H9 (cell line): ENCODE data around the gene DPYSL5. TPM values are rescaled to one million over a fixed set of nuclear protein-coding genes. Genes with fewer than 3 reads are reported as not detected.

Experiments used
- DNase-seq: peaks from one replicate; pipeline ENCODE4 v3.0.0-alpha.2; 2017
- H2AFZ ChIP-seq: one replicate; pipeline ENCODE4 v1.6.1; 2013; ENCODE audit warnings: mild to moderate bottlenecking, low read length, control low read depth, moderate library complexity
- H2AK5ac ChIP-seq: 2 replicates; pipeline ENCODE4 v1.6.1; 2013; ENCODE audit warnings: low read length, control low read depth, mixed read lengths; ENCODE audit not compliant: insufficient read length
- H2BK120ac ChIP-seq: one replicate; pipeline ENCODE4 v1.6.1; 2013; ENCODE audit warnings: low read depth, mild to moderate bottlenecking, low read length, control low read depth, inconsistent platforms; ENCODE audit not compliant: poor library complexity, severe bottlenecking
- H2BK12ac ChIP-seq: 2 replicates; pipeline ENCODE4 v1.6.1; 2013; ENCODE audit warnings: low read length, control low read depth, mixed read lengths, low read depth; ENCODE audit not compliant: insufficient read length
- H2BK15ac ChIP-seq: 2 replicates; pipeline ENCODE4 v1.6.1; 2013; ENCODE audit warnings: low read depth, low read length, control low read depth
- H2BK20ac ChIP-seq: one replicate; pipeline ENCODE4 v1.6.1; 2013; ENCODE audit warnings: low read depth, mild to moderate bottlenecking, low read length, control low read depth, inconsistent platforms; ENCODE audit not compliant: poor library complexity, severe bottlenecking
- H2BK5ac ChIP-seq: 2 replicates; pipeline ENCODE4 v1.6.1; 2013; ENCODE audit warnings: low read length, control low read depth, mixed read lengths; ENCODE audit not compliant: insufficient read length
- H3K14ac ChIP-seq: 2 replicates; pipeline ENCODE4 v1.6.1; 2013; ENCODE audit warnings: low read length, control low read depth; ENCODE audit not compliant: insufficient read depth
- H3K18ac ChIP-seq: 2 replicates; pipeline ENCODE4 v1.6.1; 2013; ENCODE audit warnings: low read depth, mild to moderate bottlenecking, mixed read lengths, low read length, control low read depth; ENCODE audit not compliant: insufficient read length
- H3K23ac ChIP-seq: 2 replicates; pipeline ENCODE4 v1.6.1; 2013; ENCODE audit warnings: low read length, control low read depth, mixed read lengths, low read depth; ENCODE audit not compliant: insufficient read length
- H3K23me2 ChIP-seq: 2 replicates; pipeline ENCODE4 v1.6.1; 2013; ENCODE audit warnings: low read depth, mild to moderate bottlenecking, mixed read lengths, low read length, control low read depth; ENCODE audit not compliant: insufficient read length, poor library complexity, severe bottlenecking
- H3K27ac ChIP-seq: 2 replicates; pipeline ENCODE4 v1.5.1; 2013; ENCODE audit warnings: low read length, control low read depth, mixed read lengths, low read depth; ENCODE audit not compliant: insufficient read length
- H3K27me3 ChIP-seq: 2 replicates; pipeline ENCODE4 v1.6.1; 2013; ENCODE audit warnings: low read length, control low read depth, inconsistent platforms; ENCODE audit not compliant: insufficient read depth
- H3K4ac ChIP-seq: 2 replicates; pipeline ENCODE4 v1.6.1; 2013; ENCODE audit warnings: low read depth, mild to moderate bottlenecking, control low read depth, inconsistent platforms, low read length, moderate library complexity
- H3K4me1 ChIP-seq: 2 replicates; pipeline ENCODE4 v1.6.1; 2013; ENCODE audit warnings: low read length, control low read depth, inconsistent platforms; ENCODE audit not compliant: insufficient read depth
- H3K4me2 ChIP-seq: 2 replicates; pipeline ENCODE4 v1.6.1; 2013; ENCODE audit warnings: low read length, control low read depth, mixed read lengths; ENCODE audit not compliant: insufficient read length, insufficient read depth
- H3K56ac ChIP-seq: 2 replicates; pipeline ENCODE4 v1.6.1; 2013; ENCODE audit warnings: low read depth, mild to moderate bottlenecking, mixed read lengths, low read length, control low read depth; ENCODE audit not compliant: insufficient read length
- H3K79me1 ChIP-seq: 2 replicates; pipeline ENCODE4 v1.6.1; 2013; ENCODE audit warnings: low read depth, mild to moderate bottlenecking, moderate library complexity, low read length, control low read depth, inconsistent platforms; ENCODE audit not compliant: insufficient read depth, poor library complexity, severe bottlenecking
- H3K79me2 ChIP-seq: 2 replicates; pipeline ENCODE4 v1.6.1; 2013; ENCODE audit warnings: low read length, control low read depth, inconsistent platforms; ENCODE audit not compliant: insufficient read depth
- H3K9ac ChIP-seq: 2 replicates; pipeline ENCODE4 v1.6.1; 2013; ENCODE audit warnings: low read length, control low read depth, mixed read lengths; ENCODE audit not compliant: insufficient read length; ENCODE audit errors: extremely low read depth
- H3K9me3 ChIP-seq: one replicate; pipeline ENCODE4 v1.6.1; 2013; ENCODE audit warnings: low read depth, low read length, inconsistent platforms; ENCODE audit not compliant: control insufficient read depth
- H3T11ph ChIP-seq: one replicate; pipeline ENCODE4 v1.6.1; 2013; ENCODE audit warnings: mild to moderate bottlenecking, low read length, control low read depth, inconsistent platforms
- H4K20me1 ChIP-seq: one replicate; pipeline ENCODE4 v1.6.1; 2013; ENCODE audit not compliant: control insufficient read depth, insufficient read length, insufficient read depth
- H4K5ac ChIP-seq: 2 replicates; pipeline ENCODE4 v1.6.1; 2013; ENCODE audit warnings: low read depth, mild to moderate bottlenecking, mixed read lengths, low read length, control low read depth; ENCODE audit not compliant: insufficient read length
- H4K8ac ChIP-seq: replicated peaks from 2 replicates; pipeline ENCODE4 v1.6.1; 2013; ENCODE audit warnings: low read length, control low read depth, mixed read lengths, low read depth; ENCODE audit not compliant: insufficient read length
- H4K91ac ChIP-seq: 2 replicates; pipeline ENCODE4 v1.6.1; 2013; ENCODE audit warnings: low read depth, mild to moderate bottlenecking, moderate library complexity, mixed read lengths, low read length, control low read depth; ENCODE audit not compliant: insufficient read length
- H3K27ac Mint-ChIP-seq, 3 experiments: 2 replicates in 2 of 3; 3 replicates in 1 of 3; pipeline ENCODE4 v1.8.0; 2020 to 2021; ENCODE audit warnings: mixed read lengths in 3 of 3, mild to moderate bottlenecking in 1 of 3, moderate library complexity in 1 of 3
- H3K27me3 Mint-ChIP-seq: 2 replicates; pipeline ENCODE4 v1.8.0; 2021; ENCODE audit warnings: low read depth, mild to moderate bottlenecking, moderate library complexity, mixed read lengths
- H3K36me3 Mint-ChIP-seq, 3 experiments: 2 replicates in 2 of 3; 3 replicates in 1 of 3; pipeline ENCODE4 v1.8.0; 2020 to 2021; ENCODE audit warnings: low read depth in 3 of 3, mixed read lengths in 3 of 3; ENCODE audit not compliant: insufficient read depth in 1 of 3
- H3K4me1 Mint-ChIP-seq, 2 experiments: 2 replicates each; pipeline ENCODE4 v1.8.0; 2020; ENCODE audit warnings: mixed read lengths in 2 of 2
- H3K4me3 Mint-ChIP-seq, 2 experiments: 2 replicates in 1 of 2; 3 replicates in 1 of 2; pipeline ENCODE4 v1.8.0; 2020 to 2021; ENCODE audit warnings: mild to moderate bottlenecking in 2 of 2, mixed read lengths in 2 of 2, moderate library complexity in 1 of 2
- H3K9me3 Mint-ChIP-seq, 2 experiments: 2 replicates in 1 of 2; 3 replicates in 1 of 2; pipeline ENCODE4 v1.8.0; 2020; ENCODE audit warnings: mild to moderate bottlenecking in 2 of 2, mixed read lengths in 2 of 2, moderate library complexity in 1 of 2
- WGBS: extraction: QIAGEN DNeasy Blood & Tissue Kit; methylation state at CpG from one replicate; pipeline ENCODE4 v1.1.7; 2013; ENCODE audit warnings: missing lambda C conversion rate, low lambda C conversion rate, mixed read lengths; ENCODE audit not compliant: insufficient read length; ENCODE audit errors: extremely low coverage; 5-methylcytosine and 5-hydroxymethylcytosine counted together
- total RNA-seq: library from RNA; stranded (reverse); gene quantifications from 2 replicates; pipeline ENCODE4 v1.2.1, GENCODE V29; 2021
- TF ChIP-seq, protein P1 (sequence below): fragments of 200-600 bp; sonication (generic); conservative IDR thresholded peaks from 3 replicates; pipeline ENCODE4 v1.8.0; 2021; ENCODE audit warnings: antibody characterized with exemption, mild to moderate bottlenecking

Gene DPYSL5
- total RNA-seq, 1 experiment from 2014 or later: 6.4 TPM

GRCh38 chr2:26809211-26809610 lies 38.7 kb upstream of the DPYSL5 start:
- Histone ChIP-seq H3K27me3 (no peaks in the 10 kb centered on the region), H3K23ac (no peak overlapping the region), H3K79me1 (no peaks in the 10 kb centered on the region), H4K5ac (no peak overlapping the region), H3K23me2 (no peaks in the 10 kb centered on the region), H2BK5ac (no peak overlapping the region), H3K14ac (no peak overlapping the region; the same call in 1 of the 2 replicates), H2BK12ac (no peak overlapping the region), H3K27ac (no peak overlapping the region), H4K8ac (no peak overlapping the region), H3T11ph (no peak overlapping the region), H2AK5ac (no peak overlapping the region), H3K18ac (no peak overlapping the region), H3K9ac (no peak overlapping the region), H4K20me1 (no peaks in the 10 kb centered on the region), H2BK120ac (no peak overlapping the region), H3K4me2 (no peak overlapping the region), H3K56ac (no peak overlapping the region), H3K9me3 (no peaks in the 10 kb centered on the region), H2AFZ (no peak overlapping the region), H2BK15ac (no peak overlapping the region), H3K79me2 (no peaks in the 10 kb centered on the region), H3K4ac (no peak overlapping the region), H2BK20ac (no peak overlapping the region), H4K91ac (no peak overlapping the region), H3K4me1 (no peaks in the 10 kb centered on the region)
- H3K4me3 Mint-ChIP-seq: no peak overlapping the region
- H3K27me3 Mint-ChIP-seq: peaks cover 10% of the 10 kb centered on the region
- WGBS: no CpG with 5 or more reads among the region's 3 CpGs
- peak overlapping the region in 1 of 3 experiments; percentile 25; a peak in 1 of 7 replicates for H3K27ac Mint-ChIP-seq
- TF ChIP-seq, protein P1, sequence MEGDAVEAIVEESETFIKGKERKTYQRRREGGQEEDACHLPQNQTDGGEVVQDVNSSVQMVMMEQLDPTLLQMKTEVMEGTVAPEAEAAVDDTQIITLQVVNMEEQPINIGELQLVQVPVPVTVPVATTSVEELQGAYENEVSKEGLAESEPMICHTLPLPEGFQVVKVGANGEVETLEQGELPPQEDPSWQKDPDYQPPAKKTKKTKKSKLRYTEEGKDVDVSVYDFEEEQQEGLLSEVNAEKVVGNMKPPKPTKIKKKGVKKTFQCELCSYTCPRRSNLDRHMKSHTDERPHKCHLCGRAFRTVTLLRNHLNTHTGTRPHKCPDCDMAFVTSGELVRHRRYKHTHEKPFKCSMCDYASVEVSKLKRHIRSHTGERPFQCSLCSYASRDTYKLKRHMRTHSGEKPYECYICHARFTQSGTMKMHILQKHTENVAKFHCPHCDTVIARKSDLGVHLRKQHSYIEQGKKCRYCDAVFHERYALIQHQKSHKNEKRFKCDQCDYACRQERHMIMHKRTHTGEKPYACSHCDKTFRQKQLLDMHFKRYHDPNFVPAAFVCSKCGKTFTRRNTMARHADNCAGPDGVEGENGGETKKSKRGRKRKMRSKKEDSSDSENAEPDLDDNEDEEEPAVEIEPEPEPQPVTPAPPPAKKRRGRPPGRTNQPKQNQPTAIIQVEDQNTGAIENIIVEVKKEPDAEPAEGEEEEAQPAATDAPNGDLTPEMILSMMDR: no peak
- no peaks in the 10 kb centered on the region for H3K36me3 Mint-ChIP-seq
- no peak for DNase-seq
- H3K4me1 Mint-ChIP-seq: peaks cover 10 to 14% of the 10 kb centered on the region in 2 experiments
- H3K9me3 Mint-ChIP-seq: no peaks in the 10 kb centered on the region; a peak in 1 of 5 replicates
